Right cardiac atrium (tissue), 5 donors: ENCODE results near the gene RSPO3. TPM values are rescaled to one million over a fixed set of nuclear protein-coding genes. Genes with fewer than 3 reads are reported as not detected.
A peak's percentile ranks its signal among the peaks of the same experiment; 100 is the strongest.

Experiments
- ATAC-seq, 2 donors: fragments of 200-7000 bp; cut with Tn5 transposase; one replicate each; pipeline versions ENCODE4 v1.8.0 to v1.9.1; 2020; ENCODE audit warnings: moderate library complexity in 2 of 2, mild to moderate bottlenecking in 1 of 2
- DNase-seq, 3 donors: peaks; one replicate each; pipeline ENCODE4 v3.0.0-alpha.2; 2020
- H3K27ac ChIP-seq: one replicate; pipeline ENCODE4 v1.5.1; 2013; ENCODE audit warnings: mild to moderate bottlenecking, low read length, control low read depth, moderate library complexity
- H3K27me3 ChIP-seq: one replicate; pipeline ENCODE4 v1.6.1; 2013; ENCODE audit not compliant: control insufficient read depth, insufficient read depth
- H3K4me1 ChIP-seq: one replicate; pipeline ENCODE4 v1.6.1; 2013; ENCODE audit warnings: low read length; ENCODE audit not compliant: control insufficient read depth, insufficient read depth
- H3K4me3 ChIP-seq: one replicate; pipeline ENCODE4 v1.5.1; 2013; ENCODE audit warnings: low read length, control low read depth
- H3K9me3 ChIP-seq: one replicate; pipeline ENCODE4 v1.6.1; 2013; ENCODE audit warnings: low read length; ENCODE audit not compliant: control insufficient read depth
- WGBS: extraction: QIAGEN DNeasy Blood & Tissue Kit; methylation state at CpG from one replicate; pipeline ENCODE4 v1.1.7; 2013; 5-methylcytosine and 5-hydroxymethylcytosine counted together
- intact Hi-C, 4 donors: fragments of 100-400 bp; cut with DNase I; formaldehyde crosslinking; loops; one replicate each; pipeline versions ENCODE4 v1.11.0 to v1.14.0; 2022 to 2023
- polyA plus RNA-seq: library from polyadenylated mRNA; stranded (reverse); fragments of 200-250 nt; gene quantifications from one replicate; pipeline ENCODE4 v1.2.3, GENCODE V29; 2013
- total RNA-seq, 4 donors: library from RNA; stranded (reverse); fragmentation: NEBNext Ultra II Directional; extraction: Animal tissue kit (Norgen Biotek cat#: 25700); gene quantifications; one replicate each; pipeline ENCODE4 v1.2.1, GENCODE V29; 2021
- donor health status: healthy with polysubstance abuse.
- donor health status: DM: no; HTN: yes; CAD: no.
- donor health status: DM: no; HTN: no; CAD: no.
- donor health status: DM: no; HTN: yes; CAD: no; lungs with severe emphysema.
- donor health status: DM: yes; HTN: yes; CAD: no.

Gene RSPO3
- total and polyA plus RNA-seq, 5 donors, result 0.34 to 1.3 (median 0.81) TPM

- no peak for DNase-seq
- H3K27ac ChIP-seq, result no peak overlapping the region
- no peaks in the 10 kb centered on the region for H3K27me3 ChIP-seq
- WGBS, result 82% methylated on average over 1 of the region's 1 CpG
- no peak for ATAC-seq
- no peak overlapping the region for H3K4me3 ChIP-seq
- H3K9me3 ChIP-seq, result no peaks in the 10 kb centered on the region
- no peaks in the 10 kb centered on the region for H3K4me1 ChIP-seq
- intact Hi-C loops, result no loop called here
These were observed 70.3 kb downstream of the RSPO3 start for GRCh38 chr6:127188744-127189143.

- no peak overlapping the region for H3K4me3 ChIP-seq
- DNase-seq (no peak), ATAC-seq (no peak)
- no peaks in the 10 kb centered on the region for H3K4me1 ChIP-seq
- 32% methylated on average over 2 of the region's 2 CpGs for WGBS
- H3K27me3 ChIP-seq, result no peaks in the 10 kb centered on the region
- H3K9me3 ChIP-seq, result no peaks in the 10 kb centered on the region
- intact Hi-C loops, result no loop called here
- no peak overlapping the region for H3K27ac ChIP-seq
These were observed 72.1 kb downstream of the RSPO3 start for GRCh38 chr6:127190552-127190951.

DNA sequence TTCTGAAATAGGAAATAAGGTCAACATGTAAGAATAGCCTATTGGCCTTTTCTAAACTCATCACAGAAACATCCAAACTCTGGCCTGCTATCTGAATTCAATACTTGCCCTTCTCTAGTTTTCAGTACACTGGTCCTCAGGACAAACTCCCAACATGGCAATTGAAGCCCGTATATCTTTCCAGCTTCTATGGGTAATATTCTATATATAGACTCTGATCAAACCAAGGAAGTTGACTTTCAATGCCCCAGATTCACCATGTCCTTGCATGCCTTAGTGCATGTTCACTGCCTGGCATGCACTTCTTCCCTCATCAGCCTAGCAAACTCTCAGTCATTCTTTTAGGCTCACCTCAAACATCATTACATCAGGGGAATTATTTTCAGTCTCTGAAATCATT, 73.2 kb downstream of the RSPO3 start:
- ATAC-seq, result peak in 1 of 2 donors; percentile 42
- Histone ChIP-seq H3K4me3 (no peak overlapping the region), H3K27ac (no peak overlapping the region), H3K27me3 (no peaks in the 10 kb centered on the region), H3K9me3 (no peaks in the 10 kb centered on the region), H3K4me1 (no peaks in the 10 kb centered on the region)
- no peak for DNase-seq
- 44% methylated on average over 1 of the region's 1 CpG for WGBS
- intact Hi-C loops, result no loop called here

DNA sequence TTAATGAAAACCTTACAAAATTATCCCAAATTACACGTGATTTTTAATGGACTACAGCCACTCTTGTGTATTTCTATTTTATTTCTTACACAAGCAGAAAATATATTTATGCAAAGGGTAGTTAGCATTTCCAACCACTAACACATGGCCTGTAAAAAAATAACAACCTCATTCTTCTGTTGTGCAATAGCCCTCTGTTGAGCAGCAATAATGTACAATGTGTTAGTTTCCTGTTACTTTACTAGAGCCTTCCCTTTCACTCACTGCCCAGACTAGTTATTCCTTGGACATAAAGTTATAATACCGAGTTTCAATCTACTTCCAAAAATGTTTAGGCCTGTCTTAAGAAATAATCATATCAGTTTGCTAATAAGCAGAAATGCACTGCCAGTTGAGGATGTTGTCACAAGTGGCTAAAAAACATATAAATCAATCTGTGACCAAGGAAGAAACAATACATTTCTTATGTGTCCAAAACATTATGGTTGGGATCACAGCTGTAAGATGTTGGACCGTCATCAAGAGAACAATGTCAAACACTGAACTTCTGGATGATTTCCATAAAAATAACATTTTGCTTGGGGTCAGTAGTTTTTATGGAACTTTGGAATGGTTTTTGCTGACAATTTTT, 74.6 kb downstream of the RSPO3 start:
- Histone ChIP-seq H3K27ac (no peak overlapping the region), H3K27me3 (no peaks in the 10 kb centered on the region), H3K4me3 (no peak overlapping the region), H3K4me1 (no peaks in the 10 kb centered on the region), H3K9me3 (no peaks in the 10 kb centered on the region)
- intact Hi-C loops, result no loop called here
- ATAC-seq, result peak; percentile 57 to 84
- WGBS, result 44% methylated on average over 3 of the region's 3 CpGs
- DNase-seq, result no peak

- H3K27me3 ChIP-seq, result no peaks in the 10 kb centered on the region
- WGBS, result 57% methylated on average over 3 of the region's 3 CpGs
- no peaks in the 10 kb centered on the region for H3K9me3 ChIP-seq
- no peak overlapping the region for H3K4me3 ChIP-seq
- no peaks in the 10 kb centered on the region for H3K4me1 ChIP-seq
- no peak for ATAC-seq
- no peak overlapping the region for H3K27ac ChIP-seq
- intact Hi-C loops, result no loop called here
- no peak for DNase-seq
These were observed 77.4 kb downstream of the RSPO3 start for GRCh38 chr6:127195833-127196232.

GRCh38 chr6:127198549-127198948, 80.1 kb downstream of the RSPO3 start:
- ATAC-seq (peak; percentile 85 to 92), DNase-seq (no peak)
- Histone ChIP-seq H3K4me3 (no peak overlapping the region), H3K9me3 (no peaks in the 10 kb centered on the region), H3K27me3 (no peaks in the 10 kb centered on the region), H3K4me1 (no peaks in the 10 kb centered on the region), H3K27ac (no peak overlapping the region)
- intact Hi-C loops, result no loop called here
- 80% methylated on average over 5 of the region's 5 CpGs for WGBS

DNA sequence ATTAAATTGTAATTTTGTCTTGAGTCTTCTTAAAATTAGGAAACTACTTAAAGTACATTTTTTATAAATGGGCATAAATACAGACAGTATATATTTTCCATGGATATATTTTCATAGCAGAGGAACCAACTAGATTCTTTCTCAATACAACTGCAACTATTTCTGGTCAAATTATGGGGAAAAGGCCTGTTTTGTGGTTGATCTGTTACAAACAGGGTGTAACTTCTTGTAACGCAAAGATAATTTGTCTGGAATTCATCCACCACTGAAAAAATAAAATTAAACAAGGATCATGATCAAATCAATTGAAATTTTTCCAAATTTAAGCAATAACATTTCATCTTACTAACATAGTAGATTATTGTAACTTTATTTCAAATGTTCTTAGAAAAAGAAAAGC, 81.0 kb downstream of the RSPO3 start:
- ATAC-seq, result peak in 1 of 2 donors; percentile 26
- WGBS, result 59% methylated on average over 1 of the region's 1 CpG
- H3K4me3 ChIP-seq, result no peak overlapping the region
- DNase-seq, result no peak
- H3K27me3 ChIP-seq, result no peaks in the 10 kb centered on the region
- H3K4me1 ChIP-seq, result no peaks in the 10 kb centered on the region
- no peak overlapping the region for H3K27ac ChIP-seq
- no peaks in the 10 kb centered on the region for H3K9me3 ChIP-seq
- intact Hi-C loops, result no loop called here

DNA sequence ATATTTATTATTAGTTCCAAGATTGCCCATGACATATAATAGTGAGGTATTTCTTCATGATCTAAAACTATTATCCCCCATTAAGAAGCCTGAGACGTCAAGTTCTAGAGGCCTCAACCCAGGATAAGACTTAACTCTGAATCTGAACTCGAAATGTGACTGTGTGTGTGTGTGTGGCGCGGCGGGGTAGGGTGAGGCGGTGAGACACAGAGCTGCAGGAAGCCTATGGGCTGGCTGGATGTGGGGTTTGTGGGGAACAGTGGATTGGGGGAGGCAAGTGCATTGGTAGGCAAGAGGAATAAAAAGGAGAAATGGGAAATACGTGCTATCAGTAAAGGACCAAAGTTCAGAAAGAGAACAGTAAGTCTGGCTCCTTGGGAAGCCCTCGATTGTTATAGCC, 81.6 kb downstream of the RSPO3 start:
- H3K4me1 ChIP-seq, result no peaks in the 10 kb centered on the region
- DNase-seq (peak in 1 of 3 donors; percentile 51), ATAC-seq (no peak)
- intact Hi-C loops, result no loop called here
- no peaks in the 10 kb centered on the region for H3K27me3 ChIP-seq
- no peak overlapping the region for H3K27ac ChIP-seq
- no peaks in the 10 kb centered on the region for H3K9me3 ChIP-seq
- WGBS, result 88% methylated on average over 8 of the region's 8 CpGs
- H3K4me3 ChIP-seq, result no peak overlapping the region

- Histone ChIP-seq H3K27me3 (no peaks in the 10 kb centered on the region), H3K4me1 (no peaks in the 10 kb centered on the region), H3K27ac (no peak overlapping the region), H3K9me3 (no peaks in the 10 kb centered on the region), H3K4me3 (no peak overlapping the region)
- WGBS, result 48% methylated on average over 2 of the region's 2 CpGs
- ATAC-seq (no peak), DNase-seq (no peak)
- intact Hi-C loops, result no loop called here
These were observed 82.8 kb downstream of the RSPO3 start for GRCh38 chr6:127201321-127201720.

DNA sequence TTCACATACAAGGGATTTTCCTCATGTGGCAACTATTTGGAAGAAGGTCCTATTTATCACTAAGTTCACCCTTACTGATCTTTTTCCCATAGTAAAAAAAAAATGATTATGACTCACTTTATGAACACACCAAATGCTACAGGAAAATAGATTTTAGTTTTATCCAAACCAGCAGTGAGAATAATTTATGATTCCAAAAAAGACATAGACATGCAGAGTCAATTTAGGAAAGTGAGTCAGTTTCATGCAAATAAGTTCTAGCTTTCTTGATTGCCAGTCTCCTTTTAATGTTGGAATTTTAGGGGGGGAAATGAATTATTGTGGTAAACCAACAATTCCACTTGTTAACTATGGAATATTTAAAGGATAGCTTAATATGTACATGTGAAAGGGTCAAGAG, 84.2 kb downstream of the RSPO3 start:
- no peak overlapping the region for H3K27ac ChIP-seq
- DNase-seq (no peak), ATAC-seq (no peak)
- intact Hi-C loops, result no loop called here
- H3K4me3 ChIP-seq, result no peak overlapping the region
- H3K4me1 ChIP-seq, result no peaks in the 10 kb centered on the region
- no peaks in the 10 kb centered on the region for H3K9me3 ChIP-seq
- H3K27me3 ChIP-seq, result no peaks in the 10 kb centered on the region

GRCh38 chr6:127204281-127204680, 85.8 kb downstream of the RSPO3 start:
- no peaks in the 10 kb centered on the region for H3K27me3 ChIP-seq
- no peak overlapping the region for H3K27ac ChIP-seq
- ATAC-seq, result no peak

DNA sequence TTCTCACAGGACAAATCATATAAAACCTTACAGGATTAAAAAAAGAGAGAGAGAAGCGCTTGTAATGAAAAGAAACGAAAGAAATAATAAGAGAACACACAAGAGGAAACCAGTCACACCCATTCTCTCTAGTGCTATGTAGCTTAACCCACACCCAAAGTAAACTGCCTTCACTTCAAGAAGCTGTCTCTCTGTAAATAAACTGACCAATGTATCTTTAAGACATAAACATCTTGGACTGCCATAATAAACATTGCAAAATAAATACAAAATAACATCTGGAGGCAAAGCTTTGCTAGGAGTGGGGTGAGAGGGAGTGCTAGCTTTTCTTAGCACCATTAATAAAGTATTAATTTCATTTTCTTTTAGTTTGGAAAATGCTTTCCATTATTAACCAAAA, 86.6 kb downstream of the RSPO3 start:
- WGBS, result 83% methylated on average over 2 of the region's 2 CpGs
- Histone ChIP-seq H3K4me3 (no peak overlapping the region), H3K4me1 (no peaks in the 10 kb centered on the region), H3K27ac (no peak overlapping the region), H3K27me3 (no peaks in the 10 kb centered on the region), H3K9me3 (no peaks in the 10 kb centered on the region)
- intact Hi-C loops, result no loop called here
- DNase-seq, result no peak
- ATAC-seq, result no peak

More at GRCh38 chr6:127204281-127204680, 85.8 kb downstream of the RSPO3 start:
- H3K4me1 ChIP-seq, result no peaks in the 10 kb centered on the region
- H3K9me3 ChIP-seq, result no peaks in the 10 kb centered on the region
- 98% methylated on average over 1 of the region's 1 CpG for WGBS
- intact Hi-C loops, result no loop called here
- DNase-seq, result no peak
- no peak overlapping the region for H3K4me3 ChIP-seq
